GM12878 (cell line): Measurements from ENCODE around the gene BDP1. TPM values are rescaled to one million over a fixed set of nuclear protein-coding genes. Genes with fewer than 3 reads are reported as not detected.

ENCODE experiments used
- BHLHE40 ChIP-seq, 2 experiments: fragments of 450-650 bp in 1 of 2; IDR thresholded peaks; 2 replicates each; pipeline ENCODE4 v1.6.1; 2011 to 2017; ENCODE audit warnings: low read depth in 2 of 2, borderline replicate concordance in 1 of 2, improper control_type of control experiment in 1 of 2, low read length in 1 of 2, mild to moderate bottlenecking in 1 of 2
- CREM ChIP-seq: IDR thresholded peaks from 2 replicates; pipeline ENCODE4 v1.6.1; 2014; ENCODE audit warnings: antibody characterized with exemption, low read depth
- EP300 ChIP-seq, 2 experiments: fragments of 150-350 bp in 1 of 2; IDR thresholded peaks; 2 replicates each; pipeline ENCODE4 v1.6.1; 2011 to 2012; ENCODE audit warnings: low read depth in 2 of 2, low read length in 2 of 2, borderline replicate concordance in 1 of 2, improper control_type of control experiment in 1 of 2, inconsistent platforms in 1 of 2; ENCODE audit not compliant: control insufficient read depth in 1 of 2
- HDGF ChIP-seq: fragments of 450-650 bp; IDR thresholded peaks from 2 replicates; pipeline ENCODE4 v1.6.1; 2016; ENCODE audit warnings: antibody characterized with exemption
- IRF4 ChIP-seq: IDR thresholded peaks from 2 replicates; pipeline ENCODE4 v1.6.1; 2011; ENCODE audit warnings: low read depth, low read length
- JUND ChIP-seq: IDR thresholded peaks from 2 replicates; pipeline ENCODE4 v1.6.1; 2012; ENCODE audit warnings: low read depth, mild to moderate bottlenecking, low read length, improper control_type of control experiment, moderate library complexity
- MYC ChIP-seq: IDR thresholded peaks from 2 replicates; pipeline ENCODE4 v1.6.1; 2011; ENCODE audit warnings: mild to moderate bottlenecking, low read length, moderate library complexity, inconsistent platforms; ENCODE audit not compliant: insufficient read depth, insufficient replicate concordance, insufficient read length, severe bottlenecking
- PML ChIP-seq: IDR thresholded peaks from 2 replicates; pipeline ENCODE4 v1.6.1; 2012; ENCODE audit warnings: low read length, inconsistent platforms
- POLR2A ChIP-seq: IDR thresholded peaks from 2 replicates; pipeline ENCODE4 v1.6.1; 2011; ENCODE audit warnings: low read depth, mild to moderate bottlenecking, low read length
- RUNX3 ChIP-seq: IDR thresholded peaks from 2 replicates; pipeline ENCODE4 v1.6.1; 2012; ENCODE audit warnings: low read length, inconsistent platforms
- SMAD5 ChIP-seq: IDR thresholded peaks from 2 replicates; pipeline ENCODE4 v1.6.1; 2016; ENCODE audit warnings: antibody characterized with exemption, low read depth
- STAT1 ChIP-seq: fragments of 450-650 bp; conservative IDR thresholded peaks from 2 replicates; pipeline ENCODE4 v1.6.1; 2014; ENCODE audit warnings: antibody characterized with exemption, mild to moderate bottlenecking
- TAF1 ChIP-seq: IDR thresholded peaks from 2 replicates; pipeline ENCODE4 v1.6.1; 2011; ENCODE audit warnings: mild to moderate bottlenecking, low read depth, low read length, borderline replicate concordance
- TBL1XR1 ChIP-seq: IDR thresholded peaks from 2 replicates; pipeline ENCODE4 v1.6.1; 2012; ENCODE audit warnings: low read depth, low read length, improper control_type of control experiment
- ZBED1 ChIP-seq: IDR thresholded peaks from 2 replicates; pipeline ENCODE4 v1.6.1; 2016; ENCODE audit warnings: borderline replicate concordance
- ZNF384 ChIP-seq: IDR thresholded peaks from 2 replicates; pipeline ENCODE4 v1.6.1; 2012; ENCODE audit warnings: low read depth, mild to moderate bottlenecking, low read length, improper control_type of control experiment, borderline replicate concordance
- polyA plus RNA-seq, 11 experiments: library from polyadenylated mRNA; depleted of rRNA in 4 of 11; unstranded in 6 of 11; stranded (reverse) in 5 of 11; fragments of >200 nt; fragmentation: Nextera tagmentation in 4 of 11; fragmentation: Illumina TruSeq in 1 of 11; extraction: Ambion mirVana in 4 of 11; extraction: Trizol in 1 of 11; gene quantifications; 1 replicate in 1 of 11; 2 replicates in 10 of 11; pipeline versions ENCODE4 v1.2.1 to v1.2.3, GENCODE V29; 2011 to 2016; ENCODE audit warnings: inconsistent platforms in 2 of 11, missing spikeins in 2 of 11, low read depth in 1 of 11
- total RNA-seq, 4 experiments: library from RNA; depleted of rRNA in 3 of 4; stranded (reverse); fragments of >200 nt in 3 of 4; fragmentation: Illumina TruSeq in 1 of 4; extraction: Trizol in 1 of 4; gene quantifications; 2 replicates each; pipeline versions ENCODE4 v1.2.1 to v1.2.3, GENCODE V29; 2013 to 2021
- TF ChIP-seq, protein P1 (sequence below), 3 experiments: IDR thresholded peaks in 2 of 3; conservative IDR thresholded peaks in 1 of 3; 2 replicates each; pipeline ENCODE4 v1.5.1; 2011; ENCODE audit warnings: low read depth in 3 of 3, low read length in 3 of 3, mild to moderate bottlenecking in 3 of 3, control low read depth in 2 of 3, moderate library complexity in 2 of 3, inconsistent platforms in 1 of 3, mixed read lengths in 1 of 3; ENCODE audit not compliant: control insufficient read depth in 2 of 3, insufficient read depth in 1 of 3; ENCODE audit errors: extremely low read depth in 1 of 3
- TF ChIP-seq, protein P2 (sequence below): fragments of 450-650 bp; IDR thresholded peaks from 2 replicates; pipeline ENCODE4 v1.6.1; 2017; ENCODE audit warnings: mild to moderate bottlenecking, low read depth, inconsistent platforms; ENCODE audit not compliant: poor library complexity, severe bottlenecking
- TF ChIP-seq, protein P3 (sequence below): fragments of 450-650 bp; IDR thresholded peaks from 2 replicates; pipeline ENCODE4 v1.6.1; 2016; ENCODE audit warnings: mild to moderate bottlenecking, moderate library complexity, borderline replicate concordance

The BDP1 gene
- total and polyA plus RNA-seq, 10 of the 15 experiments (the other 5 are each of a cell fraction or from before 2014, with no cell fraction given): 6.1 to 31.1 (median 17.7) TPM

DNA sequence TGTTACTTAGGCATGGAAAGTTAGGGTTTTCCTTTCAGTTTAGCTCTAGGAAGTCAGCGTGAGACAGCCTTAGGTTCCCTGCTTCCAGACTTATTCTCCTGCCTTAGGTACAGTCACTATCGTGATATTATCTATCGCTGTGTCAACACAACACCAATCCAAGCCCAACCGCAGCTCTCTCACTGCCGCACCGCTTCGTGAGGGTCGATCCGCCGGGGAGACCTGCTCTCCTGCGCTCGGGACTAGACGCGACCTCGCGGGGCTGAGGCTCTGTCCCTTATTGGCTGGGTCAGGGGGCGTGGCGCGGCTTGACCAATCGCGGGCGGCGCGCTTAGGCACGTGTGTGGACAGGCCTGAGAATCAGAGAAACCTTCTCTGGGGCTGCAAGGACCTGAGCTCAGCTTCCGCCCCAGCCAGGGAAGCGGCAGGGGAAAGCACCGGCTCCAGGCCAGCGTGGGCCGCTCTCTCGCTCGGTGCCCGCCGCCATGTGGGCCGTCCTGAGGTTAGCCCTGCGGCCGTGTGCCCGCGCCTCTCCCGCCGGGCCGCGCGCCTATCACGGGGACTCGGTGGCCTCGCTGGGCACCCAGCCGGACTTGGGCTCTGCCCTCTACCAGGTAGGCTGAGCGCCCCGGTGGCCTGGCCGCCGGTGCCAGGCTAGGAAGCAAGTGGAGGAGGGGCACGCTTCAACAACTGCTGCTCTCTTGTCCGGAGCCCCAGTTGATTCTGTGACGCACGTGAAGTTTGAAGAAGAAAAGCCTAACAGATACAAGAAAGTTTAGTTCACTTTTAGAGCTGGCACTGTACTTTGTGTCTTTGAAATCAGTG lies 131.7 kb downstream of the BDP1 start, which contains the start of gene MCCC2 (continued):
- TF ChIP-seq HDGF: peak; percentile 58; the same call in 1 of the 2 replicates
- peak; percentile 88 to 96 for TF ChIP-seq BHLHE40 (IDR thresholded peaks at IDR 0.05; ENCODE audit: borderline replicate concordance in 1 of 2, low read depth in 2 of 2, low read length in 1 of 2)
- no peak for TF ChIP-seq EP300 (IDR thresholded peaks at IDR 0.05; ENCODE audit: borderline replicate concordance in 1 of 2, control insufficient read depth in 1 of 2, low read depth in 2 of 2, low read length in 2 of 2)
- TF ChIP-seq, protein P1, sequence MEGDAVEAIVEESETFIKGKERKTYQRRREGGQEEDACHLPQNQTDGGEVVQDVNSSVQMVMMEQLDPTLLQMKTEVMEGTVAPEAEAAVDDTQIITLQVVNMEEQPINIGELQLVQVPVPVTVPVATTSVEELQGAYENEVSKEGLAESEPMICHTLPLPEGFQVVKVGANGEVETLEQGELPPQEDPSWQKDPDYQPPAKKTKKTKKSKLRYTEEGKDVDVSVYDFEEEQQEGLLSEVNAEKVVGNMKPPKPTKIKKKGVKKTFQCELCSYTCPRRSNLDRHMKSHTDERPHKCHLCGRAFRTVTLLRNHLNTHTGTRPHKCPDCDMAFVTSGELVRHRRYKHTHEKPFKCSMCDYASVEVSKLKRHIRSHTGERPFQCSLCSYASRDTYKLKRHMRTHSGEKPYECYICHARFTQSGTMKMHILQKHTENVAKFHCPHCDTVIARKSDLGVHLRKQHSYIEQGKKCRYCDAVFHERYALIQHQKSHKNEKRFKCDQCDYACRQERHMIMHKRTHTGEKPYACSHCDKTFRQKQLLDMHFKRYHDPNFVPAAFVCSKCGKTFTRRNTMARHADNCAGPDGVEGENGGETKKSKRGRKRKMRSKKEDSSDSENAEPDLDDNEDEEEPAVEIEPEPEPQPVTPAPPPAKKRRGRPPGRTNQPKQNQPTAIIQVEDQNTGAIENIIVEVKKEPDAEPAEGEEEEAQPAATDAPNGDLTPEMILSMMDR (IDR thresholded peaks at IDR 0.05 in 2 of 3, conservative IDR thresholded peaks at IDR 0.05 in 1 of 3; ENCODE audit: control insufficient read depth in 2 of 3, extremely low read depth in 1 of 3, insufficient read depth in 1 of 3, low read depth in 3 of 3, low read length in 3 of 3): no peak
- TF ChIP-seq STAT1: 0 out of 2 replicates have a peak, but pooled peaks have one; percentile 22
- peak; percentile 98 for TF ChIP-seq POLR2A
- TF ChIP-seq, protein P2, sequence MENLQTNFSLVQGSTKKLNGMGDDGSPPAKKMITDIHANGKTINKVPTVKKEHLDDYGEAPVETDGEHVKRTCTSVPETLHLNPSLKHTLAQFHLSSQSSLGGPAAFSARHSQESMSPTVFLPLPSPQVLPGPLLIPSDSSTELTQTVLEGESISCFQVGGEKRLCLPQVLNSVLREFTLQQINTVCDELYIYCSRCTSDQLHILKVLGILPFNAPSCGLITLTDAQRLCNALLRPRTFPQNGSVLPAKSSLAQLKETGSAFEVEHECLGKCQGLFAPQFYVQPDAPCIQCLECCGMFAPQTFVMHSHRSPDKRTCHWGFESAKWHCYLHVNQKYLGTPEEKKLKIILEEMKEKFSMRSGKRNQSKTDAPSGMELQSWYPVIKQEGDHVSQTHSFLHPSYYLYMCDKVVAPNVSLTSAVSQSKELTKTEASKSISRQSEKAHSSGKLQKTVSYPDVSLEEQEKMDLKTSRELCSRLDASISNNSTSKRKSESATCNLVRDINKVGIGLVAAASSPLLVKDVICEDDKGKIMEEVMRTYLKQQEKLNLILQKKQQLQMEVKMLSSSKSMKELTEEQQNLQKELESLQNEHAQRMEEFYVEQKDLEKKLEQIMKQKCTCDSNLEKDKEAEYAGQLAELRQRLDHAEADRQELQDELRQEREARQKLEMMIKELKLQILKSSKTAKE: peak; percentile 39
- TF ChIP-seq TAF1: peak; percentile 63; the same call in 1 of the 2 replicates
- peak; percentile 66 for TF ChIP-seq RUNX3
- TF ChIP-seq ZNF384: no peak; the same call in 1 of the 2 replicates
- peak; percentile 71 for TF ChIP-seq SMAD5
- no peak for TF ChIP-seq TBL1XR1
- TF ChIP-seq, protein P3, sequence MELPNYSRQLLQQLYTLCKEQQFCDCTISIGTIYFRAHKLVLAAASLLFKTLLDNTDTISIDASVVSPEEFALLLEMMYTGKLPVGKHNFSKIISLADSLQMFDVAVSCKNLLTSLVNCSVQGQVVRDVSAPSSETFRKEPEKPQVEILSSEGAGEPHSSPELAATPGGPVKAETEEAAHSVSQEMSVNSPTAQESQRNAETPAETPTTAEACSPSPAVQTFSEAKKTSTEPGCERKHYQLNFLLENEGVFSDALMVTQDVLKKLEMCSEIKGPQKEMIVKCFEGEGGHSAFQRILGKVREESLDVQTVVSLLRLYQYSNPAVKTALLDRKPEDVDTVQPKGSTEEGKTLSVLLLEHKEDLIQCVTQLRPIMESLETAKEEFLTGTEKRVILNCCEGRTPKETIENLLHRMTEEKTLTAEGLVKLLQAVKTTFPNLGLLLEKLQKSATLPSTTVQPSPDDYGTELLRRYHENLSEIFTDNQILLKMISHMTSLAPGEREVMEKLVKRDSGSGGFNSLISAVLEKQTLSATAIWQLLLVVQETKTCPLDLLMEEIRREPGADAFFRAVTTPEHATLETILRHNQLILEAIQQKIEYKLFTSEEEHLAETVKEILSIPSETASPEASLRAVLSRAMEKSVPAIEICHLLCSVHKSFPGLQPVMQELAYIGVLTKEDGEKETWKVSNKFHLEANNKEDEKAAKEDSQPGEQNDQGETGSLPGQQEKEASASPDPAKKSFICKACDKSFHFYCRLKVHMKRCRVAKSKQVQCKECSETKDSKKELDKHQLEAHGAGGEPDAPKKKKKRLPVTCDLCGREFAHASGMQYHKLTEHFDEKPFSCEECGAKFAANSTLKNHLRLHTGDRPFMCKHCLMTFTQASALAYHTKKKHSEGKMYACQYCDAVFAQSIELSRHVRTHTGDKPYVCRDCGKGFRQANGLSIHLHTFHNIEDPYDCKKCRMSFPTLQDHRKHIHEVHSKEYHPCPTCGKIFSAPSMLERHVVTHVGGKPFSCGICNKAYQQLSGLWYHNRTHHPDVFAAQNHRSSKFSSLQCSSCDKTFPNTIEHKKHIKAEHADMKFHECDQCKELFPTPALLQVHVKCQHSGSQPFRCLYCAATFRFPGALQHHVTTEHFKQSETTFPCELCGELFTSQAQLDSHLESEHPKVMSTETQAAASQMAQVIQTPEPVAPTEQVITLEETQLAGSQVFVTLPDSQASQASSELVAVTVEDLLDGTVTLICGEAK: peak; percentile 24; the same call in 1 of the 2 replicates
- TF ChIP-seq PML: peak; percentile 90
- TF ChIP-seq JUND: no peak
- TF ChIP-seq MYC: peak; percentile 87
- peak; percentile 79; the same call in 1 of the 2 replicates for TF ChIP-seq ZBED1
- TF ChIP-seq IRF4: 0 out of 2 replicates have a peak, but pooled peaks have one; percentile 6
- TF ChIP-seq CREM: no peak
